Pancreas (tissue), 10 donors: ENCODE measurements around the gene GNAL. TPM values are rescaled to one million over a fixed set of nuclear protein-coding genes. Genes with fewer than 3 reads are reported as not detected.

ENCODE experiments used
- ATAC-seq, 4 donors: fragments of 200-7000 bp; cut with Tn5 transposase; one replicate each; pipeline versions ENCODE4 v1.8.0 to v1.9.1; 2020; ENCODE audit warnings: mild to moderate bottlenecking in 4 of 4, moderate library complexity in 4 of 4
- DNase-seq, 6 donors: peaks; one replicate each; pipeline ENCODE4 v3.0.0-alpha.2; 2020
- FAIRE-seq: peaks from 2 replicates; lab custom pipeline; 2012; peaks lifted over from hg19 to GRCh38; lab: Jason Lieb, UNC
- H3K27ac ChIP-seq, 4 donors: fragments of 200-600 bp; sonication (generic); 1 replicate in 3 of 4; 2 replicates in 1 of 4; pipeline versions ENCODE4 v1.5.0 to v1.8.0; 2020
- H3K27me3 ChIP-seq, 4 donors: fragments of 200-600 bp; one replicate each; pipeline ENCODE4 v1.8.0; 2021
- H3K36me3 ChIP-seq, 3 donors: fragments of 200-600 bp; sonication (generic) in 1 of 3; one replicate each; pipeline versions ENCODE4 v1.5.0 to v1.8.0; 2020 to 2021
- H3K4me1 ChIP-seq, 3 donors: fragments of 200-600 bp; one replicate each; pipeline ENCODE4 v1.8.0; 2021
- H3K4me3 ChIP-seq, 4 donors: fragments of 200-600 bp; sonication (generic) in 2 of 4; one replicate each; pipeline versions ENCODE4 v1.5.0 to v1.8.0; 2020 to 2021
- H3K9me3 ChIP-seq, 4 donors: fragments of 200-600 bp; one replicate each; pipeline ENCODE4 v1.8.0; 2021
- CTCF ChIP-seq, 4 donors: fragments of 200-600 bp; sonication (generic) in 3 of 4; IDR thresholded peaks; one replicate each; pipeline versions ENCODE4 v1.5.0 to v1.8.0; 2021; ENCODE audit warnings: antibody characterized with exemption in 4 of 4
- WGBS, 2 donors: extraction: QIAGEN DNeasy Blood & Tissue Kit; methylation state at CpG; one replicate each; pipeline ENCODE4 v1.1.7; 2013; 5-methylcytosine and 5-hydroxymethylcytosine counted together
- intact Hi-C, 3 donors: fragments of 100-400 bp; cut with DNase I; formaldehyde crosslinking; loops; one replicate each; pipeline versions ENCODE4 v1.11.1 to v1.14.2; 2022
- microRNA-seq, 2 donors: library from miRNA; unstranded; fragments of <30 nt; microRNA quantifications; one replicate each; pipeline versions ENCODE4 to v1.1.0, GENCODE V29; 2019 to 2020
- polyA plus RNA-seq, 2 donors: library from polyadenylated mRNA; stranded (reverse); fragments of 200-250 nt; gene quantifications; one replicate each; pipeline ENCODE4 v1.2.3, GENCODE V29; 2013
- total RNA-seq, 6 donors: library from RNA; stranded (reverse); fragmentation: NEBNext Ultra II Directional in 4 of 6; extraction: Animal tissue kit (Norgen Biotek cat#: 25700) in 4 of 6; gene quantifications; one replicate each; pipeline versions ENCODE4 v1.2.1 to v1.2.4, GENCODE V29; 2021 to 2023
- donor health status: healthy with polysubstance abuse.
- donor health status: DM: no; HTN: no; CAD: no; lungs with moderate emphysema.
- donor health status: DM: no; HTN: no; CAD: no.
- donor health status: control.
- donor health status: control.
- donor health status: Bipolar disorder and iron deficiency.
- donor health status: DM: yes; HTN: yes; CAD: no.
- donor health status: DM: no; HTN: no; CAD: no.
- donor health status: DM: no; HTN: no; CAD: no.
- donor health status: DM: yes; HTN: yes; CAD: no.

GNAL gene
- total and polyA plus RNA-seq, 8 donors = 0.22 to 2.2 (median 0.71) TPM

GRCh38 chr18:11932393-11932792 is 243.3 kb downstream of the GNAL start:
- Histone ChIP-seq H3K4me1 (no peaks in the 10 kb centered on the region), H3K4me3 (no peak overlapping the region), H3K9me3 (no peaks in the 10 kb centered on the region), H3K36me3 (no peaks in the 10 kb centered on the region), H3K27ac (no peak overlapping the region), H3K27me3 (no peaks in the 10 kb centered on the region)
- DNase-seq = no peak
- 95 to 96% methylated on average over 14 of the region's 14 CpGs for WGBS, 2 donors
- TF ChIP-seq CTCF (IDR thresholded peaks at IDR 0.05) = no peak
- intact Hi-C loops = no loop called here
- ATAC-seq = no peak
- FAIRE-seq = no peak

Small RNA genes within 50 kb of the gene (microRNA-seq; reads per million reads assigned to microRNA genes)
- gene MIR7153 = 0 reads per million in 2 donors

Other genes with a start within 250 kb of the GNAL start
- not detected for gene SLC35G4, start 79.7 kb upstream of the GNAL start, total RNA-seq
- gene SLC35G4, start 79.7 kb upstream of the GNAL start, polyA plus RNA-seq = not detected
- 10 to 100 TPM; 10.4 to 22.0 (median 13.3) TPM for gene CHMP1B, start 162.1 kb downstream of the GNAL start, total RNA-seq
- gene CHMP1B, start 162.1 kb downstream of the GNAL start, polyA plus RNA-seq = 10 to 100 TPM in 1 of 2 donors, 1 to 10 TPM in 1; 9.5 to 19.6 TPM
- gene MPPE1, start 219.1 kb downstream of the GNAL start, total RNA-seq = 10 to 100 TPM; 20.7 to 30.4 (median 24.8) TPM
- 10 to 100 TPM; 24.8 to 43.2 TPM for gene MPPE1, start 219.1 kb downstream of the GNAL start, polyA plus RNA-seq